ENCODE data around the gene MANEAL. TPM values are rescaled to one million over a fixed set of nuclear protein-coding genes. Genes with fewer than 3 reads are reported as not detected.

Gene MANEAL
- total and polyA plus RNA-seq, 2 of the 4 experiments (the other 2 are of a cell fraction): 0.54 to 0.55 TPM

DNA sequence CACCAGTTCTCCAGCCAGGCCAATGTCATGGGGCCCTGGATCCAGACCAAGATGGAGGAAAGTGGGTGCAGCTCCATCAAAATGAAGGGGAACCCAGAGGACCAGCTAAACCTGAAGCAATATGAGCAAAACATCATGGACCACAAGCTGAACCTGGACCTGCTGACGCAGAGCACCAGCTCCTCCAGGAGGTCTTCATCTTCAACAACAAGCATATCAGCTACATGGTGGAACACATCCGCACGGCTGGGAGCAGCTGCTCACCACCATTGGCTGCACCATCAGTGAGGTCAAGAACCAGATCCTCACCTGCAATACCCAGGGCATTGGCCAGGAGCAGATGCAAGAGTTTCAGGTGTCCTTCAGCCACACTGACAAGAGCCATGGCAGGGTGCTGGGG lies 15.0 kb upstream of the MANEAL start:
- Histone ChIP-seq H3K27ac (ENCODE audit: insufficient read depth, low read length) (no peak overlapping the region), H2AK5ac (ENCODE audit: low read depth, low read length) (no peak overlapping the region), H3K4me2 (ENCODE audit: low read depth, low read length) (no peak overlapping the region), H2BK20ac (ENCODE audit: low read depth, low read length) (no peak overlapping the region), H2BK15ac (ENCODE audit: low read depth, low read length) (no peak overlapping the region), H3K56ac (ENCODE audit: extremely low read depth, insufficient read depth, low read length) (no peak overlapping the region), H2AK9ac (replicated peaks; ENCODE audit: low read depth, low read length, poor library complexity) (no peak overlapping the region), H3K9me1 (ENCODE audit: insufficient read depth, low read length) (no peaks in the 10 kb centered on the region), H3K27me3 (ENCODE audit: control insufficient read depth, insufficient read depth, low read length) (peaks cover 5% of the 10 kb centered on the region; the same call in 1 of the 2 replicates), H3K4me3 (ENCODE audit: insufficient read depth, low read depth, low read length) (no peak overlapping the region), H3K36me3 (ENCODE audit: control insufficient read depth, insufficient read depth, low read length) (no peaks in the 10 kb centered on the region), H3K79me1 (ENCODE audit: low read depth in 1 of 2, low read length in 2 of 2) (no peaks in the 10 kb centered on the region), H4K91ac (ENCODE audit: insufficient read depth, low read depth, low read length) (no peak overlapping the region), H4K5ac (ENCODE audit: low read depth, low read length) (no peak overlapping the region), H3K23ac (ENCODE audit: low read depth, low read length) (no peak overlapping the region), H2BK120ac (ENCODE audit: low read depth, low read length) (no peak overlapping the region), H4K8ac (ENCODE audit: low read depth in 2 of 2, low read length in 2 of 2) (no peak overlapping the region), H2BK5ac (ENCODE audit: low read depth, low read length, poor library complexity, severe bottlenecking) (no peak overlapping the region), H3K9ac (ENCODE audit: low read depth, low read length) (no peak overlapping the region), H2AFZ (replicated peaks; ENCODE audit: low read length, poor library complexity) (no peak overlapping the region), H3K4me1 (ENCODE audit: control insufficient read depth, insufficient read depth, low read length) (no peaks in the 10 kb centered on the region), H3K4ac (ENCODE audit: low read depth, low read length) (no peak overlapping the region), H3K9me3 (ENCODE audit: control insufficient read depth, insufficient read depth, low read length) (no peaks in the 10 kb centered on the region), H3K14ac (replicated peaks; ENCODE audit: low read depth, low read length) (no peak overlapping the region), H3K18ac (ENCODE audit: low read depth, low read length) (no peak overlapping the region), H4K20me1 (ENCODE audit: insufficient read depth, low read length) (no peaks in the 10 kb centered on the region)
- CTCF ChIA-PET: no interaction called here
- dilution Hi-C loops (cut with HindIII; ENCODE audit: low sequenced_read_pairs, unreplicated experiment): no loop called here
- BruUV-seq (replicated peaks): no TSS peak
- intact Hi-C loops (cut with micrococcal nuclease): no loop called here
- WGBS, 2 experiments (ENCODE audit: extremely low coverage in 2 of 2, insufficient read length in 1 of 2): 40% methylated on average over 1 of the region's 3 CpGs; no CpG with 5 or more reads in 1 of the 2 experiments
- DNase-seq: no peak
- POLR2A ChIA-PET (ENCODE audit: unreplicated experiment): no interaction called here
- in situ Hi-C loops (cut with MboI; ENCODE audit: low sequenced_read_pairs): no loop called here
- no peak for ATAC-seq (ENCODE audit: low read depth)
- TF ChIP-seq, protein P1, sequence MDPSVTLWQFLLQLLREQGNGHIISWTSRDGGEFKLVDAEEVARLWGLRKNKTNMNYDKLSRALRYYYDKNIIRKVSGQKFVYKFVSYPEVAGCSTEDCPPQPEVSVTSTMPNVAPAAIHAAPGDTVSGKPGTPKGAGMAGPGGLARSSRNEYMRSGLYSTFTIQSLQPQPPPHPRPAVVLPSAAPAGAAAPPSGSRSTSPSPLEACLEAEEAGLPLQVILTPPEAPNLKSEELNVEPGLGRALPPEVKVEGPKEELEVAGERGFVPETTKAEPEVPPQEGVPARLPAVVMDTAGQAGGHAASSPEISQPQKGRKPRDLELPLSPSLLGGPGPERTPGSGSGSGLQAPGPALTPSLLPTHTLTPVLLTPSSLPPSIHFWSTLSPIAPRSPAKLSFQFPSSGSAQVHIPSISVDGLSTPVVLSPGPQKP (IDR thresholded peaks at IDR 0.05; ENCODE audit: borderline replicate concordance, low read depth, low read length): no peak
- TF ChIP-seq FOS (IDR thresholded peaks at IDR 0.05; ENCODE audit: low read depth, low read length): no peak
- no peak for TF ChIP-seq MAZ (IDR thresholded peaks at IDR 0.05; ENCODE audit: borderline replicate concordance, low read depth, low read length)
- TF ChIP-seq CHD1 (IDR thresholded peaks at IDR 0.05; ENCODE audit: low read depth, low read length): no peak
- TF ChIP-seq SMC3 (IDR thresholded peaks at IDR 0.05; ENCODE audit: low read depth, low read length): no peak
- TF ChIP-seq BHLHE40 (IDR thresholded peaks at IDR 0.05; ENCODE audit: low read depth, low read length): no peak
- TF ChIP-seq, protein P2, sequence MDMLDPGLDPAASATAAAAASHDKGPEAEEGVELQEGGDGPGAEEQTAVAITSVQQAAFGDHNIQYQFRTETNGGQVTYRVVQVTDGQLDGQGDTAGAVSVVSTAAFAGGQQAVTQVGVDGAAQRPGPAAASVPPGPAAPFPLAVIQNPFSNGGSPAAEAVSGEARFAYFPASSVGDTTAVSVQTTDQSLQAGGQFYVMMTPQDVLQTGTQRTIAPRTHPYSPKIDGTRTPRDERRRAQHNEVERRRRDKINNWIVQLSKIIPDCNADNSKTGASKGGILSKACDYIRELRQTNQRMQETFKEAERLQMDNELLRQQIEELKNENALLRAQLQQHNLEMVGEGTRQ (IDR thresholded peaks at IDR 0.05; ENCODE audit: low read depth, low read length): no peak
- TF ChIP-seq RCOR1 (IDR thresholded peaks at IDR 0.05; ENCODE audit: insufficient replicate concordance, low read length): no peak
- TF ChIP-seq, protein P3, sequence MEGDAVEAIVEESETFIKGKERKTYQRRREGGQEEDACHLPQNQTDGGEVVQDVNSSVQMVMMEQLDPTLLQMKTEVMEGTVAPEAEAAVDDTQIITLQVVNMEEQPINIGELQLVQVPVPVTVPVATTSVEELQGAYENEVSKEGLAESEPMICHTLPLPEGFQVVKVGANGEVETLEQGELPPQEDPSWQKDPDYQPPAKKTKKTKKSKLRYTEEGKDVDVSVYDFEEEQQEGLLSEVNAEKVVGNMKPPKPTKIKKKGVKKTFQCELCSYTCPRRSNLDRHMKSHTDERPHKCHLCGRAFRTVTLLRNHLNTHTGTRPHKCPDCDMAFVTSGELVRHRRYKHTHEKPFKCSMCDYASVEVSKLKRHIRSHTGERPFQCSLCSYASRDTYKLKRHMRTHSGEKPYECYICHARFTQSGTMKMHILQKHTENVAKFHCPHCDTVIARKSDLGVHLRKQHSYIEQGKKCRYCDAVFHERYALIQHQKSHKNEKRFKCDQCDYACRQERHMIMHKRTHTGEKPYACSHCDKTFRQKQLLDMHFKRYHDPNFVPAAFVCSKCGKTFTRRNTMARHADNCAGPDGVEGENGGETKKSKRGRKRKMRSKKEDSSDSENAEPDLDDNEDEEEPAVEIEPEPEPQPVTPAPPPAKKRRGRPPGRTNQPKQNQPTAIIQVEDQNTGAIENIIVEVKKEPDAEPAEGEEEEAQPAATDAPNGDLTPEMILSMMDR (conservative IDR thresholded peaks at IDR 0.05; ENCODE audit: low read depth, low read length): no peak
